ENCODE data around the gene SEPTIN12. TPM values are rescaled to one million over a fixed set of nuclear protein-coding genes. Genes with fewer than 3 reads are reported as not detected.

Gene SEPTIN12, protein sequence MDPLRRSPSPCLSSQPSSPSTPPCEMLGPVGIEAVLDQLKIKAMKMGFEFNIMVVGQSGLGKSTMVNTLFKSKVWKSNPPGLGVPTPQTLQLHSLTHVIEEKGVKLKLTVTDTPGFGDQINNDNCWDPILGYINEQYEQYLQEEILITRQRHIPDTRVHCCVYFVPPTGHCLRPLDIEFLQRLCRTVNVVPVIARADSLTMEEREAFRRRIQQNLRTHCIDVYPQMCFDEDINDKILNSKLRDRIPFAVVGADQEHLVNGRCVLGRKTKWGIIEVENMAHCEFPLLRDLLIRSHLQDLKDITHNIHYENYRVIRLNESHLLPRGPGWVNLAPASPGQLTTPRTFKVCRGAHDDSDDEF
- not detected in 2 replicates for total RNA-seq
- polyA plus RNA-seq, result not detected in 2 replicates
- polyA plus RNA-seq (2011; cell fraction: cytosol; rRNA removed), result not detected in 2 replicates
- 0.45 TPM in 1 of 2 replicates, not detected in the other for polyA plus RNA-seq (2011; cell fraction: nucleus; rRNA removed)
- not detected in 2 replicates for polyA plus RNA-seq (2012)
- polyA minus RNA-seq, result not detected in 2 replicates
- not detected for polyA minus RNA-seq (2011; cell fraction: cytosol; rRNA and poly(A)+ RNA removed)
- polyA minus RNA-seq (2011; cell fraction: nucleus; rRNA and poly(A)+ RNA removed), result not detected in 2 replicates
- not detected for Bru-seq, nascent RNA
- not detected for BruChase-seq, experiment 1, labeled RNA remaining after a 6-hour chase
- not detected for BruChase-seq, experiment 2, labeled RNA remaining after a 2-hour chase
- long read RNA-seq, result 0 reads

DNA sequence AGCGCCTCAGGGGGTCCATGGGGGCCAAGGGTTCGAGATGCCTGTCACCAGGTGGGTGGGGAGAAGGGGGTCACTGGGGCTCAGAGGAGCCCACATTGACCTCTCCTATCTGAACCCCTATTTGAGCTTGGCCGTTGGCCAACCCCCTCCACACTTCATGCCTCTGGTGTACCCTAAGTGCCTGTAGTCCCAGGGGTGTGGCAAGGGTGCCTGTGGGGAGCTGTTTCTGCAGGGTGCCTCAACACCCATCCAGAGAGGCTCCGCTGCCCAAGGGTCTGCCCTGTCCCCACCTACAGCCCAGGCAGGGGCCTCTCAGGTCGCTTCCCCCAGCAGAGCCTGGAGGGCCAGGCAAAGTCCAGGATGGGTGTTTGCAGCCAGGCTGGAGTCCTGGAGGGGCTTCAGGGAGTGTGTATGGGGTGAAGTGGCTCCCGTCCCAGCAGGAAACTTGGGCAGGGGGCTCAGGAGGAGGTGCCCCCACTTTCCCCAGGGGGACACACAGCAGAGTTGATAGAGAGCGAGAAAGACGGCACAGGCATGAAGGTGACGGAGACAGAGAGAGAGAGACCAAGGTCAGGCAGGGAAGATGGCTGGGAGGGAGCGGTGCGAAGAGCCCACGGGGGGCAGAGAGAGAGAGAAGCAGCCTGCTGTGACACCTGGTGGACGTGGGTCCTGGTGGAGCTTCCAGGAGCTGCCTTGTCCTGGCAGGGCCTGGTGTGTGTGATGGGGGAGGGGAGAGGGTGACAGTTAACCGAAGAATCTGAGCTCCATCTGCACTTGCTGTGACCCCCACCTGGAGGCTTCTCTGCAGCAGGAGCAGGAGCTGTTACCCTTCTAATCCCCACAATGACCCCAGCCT is at the start of gene SEPTIN12:
SEPTIN12 (minus strand) TSS at position 719 of the 856 bp plus-strand sequence; CDS start at position 19, 700 bp downstream.
- TF ChIP-seq MYC (IDR thresholded peaks at IDR 0.05; ENCODE audit: low read depth, low read length) (no peak), POLR2AphosphoS5 (IDR thresholded peaks at IDR 0.05; ENCODE audit: insufficient read depth, low read depth, low read length) (no peak), JUN (IDR thresholded peaks at IDR 0.05; ENCODE audit: borderline replicate concordance, insufficient read depth, insufficient read length, low read depth) (no peak)
- intact Hi-C loops (cut with micrococcal nuclease), result no loop called here
- dilution Hi-C loops (cut with MboI; ENCODE audit: extremely low pct_ligation_motif_present, low sequenced_read_pairs), result no loop called here

More for the DNA sequence above, at the start of gene SEPTIN12:
- no peak within 1 kb of the TSS for H2AFZ ChIP-seq (ENCODE audit: low read depth, low read length)
- H3K9ac ChIP-seq (replicated peaks; ENCODE audit: extremely low read depth, insufficient read depth, low read length), result no peak within 1 kb of the TSS
- DNase-seq (ENCODE audit: low read depth, low spot score) (no peak), FAIRE-seq (no peak)
- H3K4me2 ChIP-seq (ENCODE audit: insufficient read depth, low read length), result no peak within 1 kb of the TSS
- no peaks in the 10 kb centered on the region for H3K9me1 ChIP-seq (replicated peaks; ENCODE audit: control insufficient read depth, extremely low read depth, insufficient read depth, low read length)
- CTCF ChIA-PET, result interaction anchor here (1.3 kb wide), 1 partner anchor 13 kb away, joined by 5 read pairs; no protein-coding TSS in a partner anchor
- no peaks in the 10 kb centered on the region for H3K27me3 ChIP-seq (ENCODE audit: control insufficient read depth in 2 of 2, insufficient read depth in 2 of 2, low read length in 2 of 2)
- no peak within 1 kb of the TSS for H3K27ac ChIP-seq (ENCODE audit: insufficient read depth, low read depth, low read length)
- BruUV-seq (replicated peaks), result no TSS peak
- H3K4me1 ChIP-seq (ENCODE audit: control insufficient read depth, extremely low read depth, insufficient read depth, low read length), result no peaks in the 10 kb centered on the region
- H3K36me3 ChIP-seq (ENCODE audit: control insufficient read depth in 2 of 2, extremely low read depth in 1 of 2, insufficient read depth in 2 of 2, low read length in 2 of 2), result no peaks in the 10 kb centered on the region
- H3K9me3 ChIP-seq (replicated peaks; ENCODE audit: control insufficient read depth, insufficient read depth, low read length), result no peaks in the 10 kb centered on the region
- POLR2A ChIA-PET, result no interaction called here
- H4K20me1 ChIP-seq (replicated peaks; ENCODE audit: control insufficient read depth, extremely low read depth, insufficient read depth, low read length), result no peaks in the 10 kb centered on the region
- no peak within 1 kb of the TSS for H3K4me3 ChIP-seq (replicated peaks in 1 of 3; ENCODE audit: insufficient read depth in 1 of 3, low read depth in 1 of 3, low read length in 3 of 3)
- no peaks in the 10 kb centered on the region for H3K79me2 ChIP-seq (ENCODE audit: control insufficient read depth, insufficient read depth, low read length)

All from endothelial cell of umbilical vein (primary cell).